ENCODE data around the gene TBRG1. TPM values are rescaled to one million over a fixed set of nuclear protein-coding genes. Genes with fewer than 3 reads are reported as not detected.

The TBRG1 gene
- total and polyA plus RNA-seq, 2 of the 8 experiments (the other 6 are each of a cell fraction or from before 2014, with no cell fraction given), result 16.3 to 26.7 TPM

GRCh38 chr11:124640666-124641065 lies 18.0 kb downstream of the TBRG1 start:
- Histone ChIP-seq H3K79me2 (ENCODE audit: control insufficient read depth in 1 of 2, insufficient read depth in 2 of 2, low read length in 2 of 2) (no peaks in the 10 kb centered on the region), H4K8ac (ENCODE audit: extremely low read depth, insufficient read depth, low read length) (no peak overlapping the region), H3K9ac (replicated peaks in 1 of 4; ENCODE audit: extremely low read depth in 1 of 4, low read depth in 3 of 4, low read length in 3 of 4) (no peak overlapping the region), H3K4me1 (replicated peaks in 1 of 4; ENCODE audit: control insufficient read depth in 3 of 4, insufficient read depth in 4 of 4, low read length in 3 of 4) (peaks cover 0 to 6% (median 2%) of the 10 kb centered on the region in 4 experiments; a peak in 3 of 7 replicates), H3K27me3 (replicated peaks in 1 of 4; ENCODE audit: control insufficient read depth in 3 of 4, extremely low read depth in 1 of 4, insufficient read depth in 3 of 4, low read length in 3 of 4) (no peaks in the 10 kb centered on the region), H2AFZ (ENCODE audit: low read length) (no peak overlapping the region), H3K18ac (ENCODE audit: extremely low read depth, low read length) (no peak overlapping the region), H2BK120ac (replicated peaks; ENCODE audit: low read depth, low read length) (no peak overlapping the region), H3K36me3 (ENCODE audit: control insufficient read depth in 2 of 4, insufficient read depth in 4 of 4, low read length in 3 of 4) (peaks cover 0 to 10% (median 0%) of the 10 kb centered on the region in 4 experiments; a peak in 4 of 8 replicates), H3K79me1 (ENCODE audit: low read depth, low read length) (no peaks in the 10 kb centered on the region), H2BK20ac (ENCODE audit: low read length) (no peak overlapping the region), H2BK15ac (ENCODE audit: low read length) (no peak overlapping the region), H4K20me1 (replicated peaks in 1 of 2; ENCODE audit: control insufficient read depth in 1 of 2, insufficient read depth in 2 of 2, low read length in 2 of 2) (no peaks in the 10 kb centered on the region), H3K4me3 (ENCODE audit: extremely low read depth in 1 of 4, insufficient read depth in 2 of 4, low read depth in 3 of 4, low read length in 4 of 4) (no peak overlapping the region), H3K14ac (ENCODE audit: insufficient read length) (no peak overlapping the region), H2AK5ac (ENCODE audit: low read depth, low read length) (no peak overlapping the region; the same call in 1 of the 2 replicates), H3K23me2 (ENCODE audit: low read depth, low read length) (no peaks in the 10 kb centered on the region; the same call in 1 of the 2 replicates), H4K91ac (replicated peaks; ENCODE audit: insufficient read length, low read length) (peak overlapping the region; percentile 38), H3K56ac (replicated peaks; ENCODE audit: insufficient read length, low read depth, low read length) (no peak overlapping the region), H4K5ac (ENCODE audit: insufficient read length, low read depth, low read length) (no peak overlapping the region), H3K9me3 (ENCODE audit: insufficient read depth in 2 of 2, low read depth in 1 of 2, low read length in 1 of 2) (no peaks in the 10 kb centered on the region), H2BK5ac (ENCODE audit: low read depth, low read length) (peak overlapping the region; percentile 21; the same call in 1 of the 2 replicates), H3K4me2 (ENCODE audit: insufficient read depth in 1 of 2, low read depth in 2 of 2, low read length in 2 of 2) (no peak overlapping the region), H3K27ac (ENCODE audit: low read depth, low read length) (no peak overlapping the region), H3K23ac (ENCODE audit: insufficient read length) (no peak overlapping the region), H2BK12ac (ENCODE audit: low read depth, low read length) (peak overlapping the region; percentile 10; the same call in 1 of the 2 replicates), H3K4ac (replicated peaks; ENCODE audit: insufficient read length, low read depth, low read length) (no peak overlapping the region)
- FAIRE-seq, result no peak
- ChIA-PET CTCF (ENCODE audit: partially characterized antibody) (interaction anchor here (1.0 to 8.6 kb wide), 8 partner anchors 55 to 242 kb away, joined by 3 to 69 read pairs (median 3); partner anchors contain the start of genes ESAM and OR8B3), POLR2A (ENCODE audit: partially characterized antibody) (interaction anchor here (0.7 to 1.6 kb wide), 2 partner anchors 10 to 21 kb away, joined by 3 to 4 read pairs; no protein-coding TSS in a partner anchor)
- DNase-seq (ENCODE audit: low read depth in 1 of 2, low spot score in 2 of 2), result peak in 1 of 2 experiments; percentile 49
- 84% methylated on average over 5 of the region's 5 CpGs; no CpG with 5 or more reads in 1 of the 2 experiments for WGBS, 2 experiments (ENCODE audit: extremely low coverage in 1 of 2, insufficient coverage in 1 of 2, insufficient read length in 1 of 2, insufficient replicate concordance in 2 of 2, low coverage in 1 of 2, low lambda C conversion rate in 2 of 2, missing lambda C conversion rate in 1 of 2)
- TF ChIP-seq RAD21 (IDR thresholded peaks at IDR 0.05 in 1 of 2, conservative IDR thresholded peaks at IDR 0.05 in 1 of 2; ENCODE audit: low read depth in 2 of 2, low read length in 2 of 2) (peak; percentile 42 to 51; a peak in 2 of 4 replicates), TAF1 (IDR thresholded peaks at IDR 0.05; ENCODE audit: low read depth, low read length) (0 out of 2 replicates have a peak, but pooled peaks have one; percentile 47), TEAD4 (IDR thresholded peaks at IDR 0.05; ENCODE audit: low read depth, low read length) (no peak), CTCF (IDR thresholded peaks at IDR 0.05; ENCODE audit: control extremely low read depth in 1 of 3, insufficient read depth in 1 of 3, low read depth in 1 of 3, low read length in 3 of 3) (peak in 2 of 3 experiments; percentile 20 to 48; a peak in 3 of 4 replicates), ZNF274 (IDR thresholded peaks at IDR 0.05; ENCODE audit: borderline replicate concordance, extremely low read depth, low read length) (no peak), TAF7 (optimal IDR thresholded peaks at IDR 0.05; ENCODE audit: borderline replicate concordance, low read depth, low read length) (no peak), FOSL1 (IDR thresholded peaks at IDR 0.05; ENCODE audit: insufficient read depth, low read depth, low read length) (no peak)
- TF ChIP-seq, protein P1, sequence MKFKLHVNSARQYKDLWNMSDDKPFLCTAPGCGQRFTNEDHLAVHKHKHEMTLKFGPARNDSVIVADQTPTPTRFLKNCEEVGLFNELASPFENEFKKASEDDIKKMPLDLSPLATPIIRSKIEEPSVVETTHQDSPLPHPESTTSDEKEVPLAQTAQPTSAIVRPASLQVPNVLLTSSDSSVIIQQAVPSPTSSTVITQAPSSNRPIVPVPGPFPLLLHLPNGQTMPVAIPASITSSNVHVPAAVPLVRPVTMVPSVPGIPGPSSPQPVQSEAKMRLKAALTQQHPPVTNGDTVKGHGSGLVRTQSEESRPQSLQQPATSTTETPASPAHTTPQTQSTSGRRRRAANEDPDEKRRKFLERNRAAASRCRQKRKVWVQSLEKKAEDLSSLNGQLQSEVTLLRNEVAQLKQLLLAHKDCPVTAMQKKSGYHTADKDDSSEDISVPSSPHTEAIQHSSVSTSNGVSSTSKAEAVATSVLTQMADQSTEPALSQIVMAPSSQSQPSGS (IDR thresholded peaks at IDR 0.05; ENCODE audit: low read length), result no peak

Measured in H1 (cell line).